ENCODE measurements around the gene PCDH9. TPM values are rescaled to one million over a fixed set of nuclear protein-coding genes. Genes with fewer than 3 reads are reported as not detected.

The PCDH9 gene
- total RNA-seq, 1 donor from 2014 or later = 0.26 TPM

- TF ChIP-seq, protein P1, sequence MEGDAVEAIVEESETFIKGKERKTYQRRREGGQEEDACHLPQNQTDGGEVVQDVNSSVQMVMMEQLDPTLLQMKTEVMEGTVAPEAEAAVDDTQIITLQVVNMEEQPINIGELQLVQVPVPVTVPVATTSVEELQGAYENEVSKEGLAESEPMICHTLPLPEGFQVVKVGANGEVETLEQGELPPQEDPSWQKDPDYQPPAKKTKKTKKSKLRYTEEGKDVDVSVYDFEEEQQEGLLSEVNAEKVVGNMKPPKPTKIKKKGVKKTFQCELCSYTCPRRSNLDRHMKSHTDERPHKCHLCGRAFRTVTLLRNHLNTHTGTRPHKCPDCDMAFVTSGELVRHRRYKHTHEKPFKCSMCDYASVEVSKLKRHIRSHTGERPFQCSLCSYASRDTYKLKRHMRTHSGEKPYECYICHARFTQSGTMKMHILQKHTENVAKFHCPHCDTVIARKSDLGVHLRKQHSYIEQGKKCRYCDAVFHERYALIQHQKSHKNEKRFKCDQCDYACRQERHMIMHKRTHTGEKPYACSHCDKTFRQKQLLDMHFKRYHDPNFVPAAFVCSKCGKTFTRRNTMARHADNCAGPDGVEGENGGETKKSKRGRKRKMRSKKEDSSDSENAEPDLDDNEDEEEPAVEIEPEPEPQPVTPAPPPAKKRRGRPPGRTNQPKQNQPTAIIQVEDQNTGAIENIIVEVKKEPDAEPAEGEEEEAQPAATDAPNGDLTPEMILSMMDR (IDR thresholded peaks at IDR 0.05; ENCODE audit: insufficient read depth, low read length, severe bottlenecking) = no peak
- Histone ChIP-seq H3K4me3 (ENCODE audit: low read depth, low read length) (no peak overlapping the region), H3K27me3 (ENCODE audit: control insufficient read depth, insufficient read depth, low read length) (no peaks in the 10 kb centered on the region), H3K36me3 (ENCODE audit: control insufficient read depth, insufficient read depth, low read length) (no peaks in the 10 kb centered on the region)
- DNase-seq (ENCODE audit: low read depth) (no peak), FAIRE-seq (no peak)
Observed at GRCh38 chr13:66489172-66489571, 741.0 kb downstream of the PCDH9 start.

GRCh38 chr13:66483712-66484111, 746.4 kb downstream of the PCDH9 start:
- no peak for FAIRE-seq
- Histone ChIP-seq H3K36me3 (ENCODE audit: control insufficient read depth, insufficient read depth, low read length) (no peaks in the 10 kb centered on the region), H3K4me3 (ENCODE audit: low read depth, low read length) (no peak overlapping the region), H3K27me3 (ENCODE audit: control insufficient read depth, insufficient read depth, low read length) (no peaks in the 10 kb centered on the region)
- DNase-seq (ENCODE audit: low read depth) = no peak
- TF ChIP-seq, protein P1 (IDR thresholded peaks at IDR 0.05; ENCODE audit: insufficient read depth, low read length, severe bottlenecking) = no peak

DNA sequence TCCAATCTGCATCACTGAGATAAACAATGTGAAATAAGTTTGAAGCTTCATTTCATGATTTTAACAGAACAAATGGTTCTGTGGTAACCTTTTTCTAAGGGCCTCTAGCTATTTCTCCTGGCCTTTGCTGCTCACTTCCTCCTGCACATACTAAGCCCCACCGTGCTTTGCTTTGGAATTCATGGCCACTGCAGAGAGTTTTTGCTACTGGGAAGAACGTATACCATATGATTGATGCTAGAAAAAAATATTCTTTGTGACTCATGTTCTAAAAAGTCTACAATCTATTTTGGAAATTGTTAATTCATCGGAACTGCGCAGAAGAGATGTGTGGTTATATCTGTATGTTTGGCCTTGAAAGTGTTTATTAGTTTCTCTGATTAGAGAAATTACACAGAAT, 747.3 kb downstream of the PCDH9 start:
- no peak for FAIRE-seq
- no peaks in the 10 kb centered on the region for H3K36me3 ChIP-seq (ENCODE audit: control insufficient read depth, insufficient read depth, low read length)
- TF ChIP-seq, protein P1 (IDR thresholded peaks at IDR 0.05; ENCODE audit: insufficient read depth, low read length, severe bottlenecking) = no peak

GRCh38 chr13:66477816-66478215, 752.3 kb downstream of the PCDH9 start:
- TF ChIP-seq, protein P1 (IDR thresholded peaks at IDR 0.05; ENCODE audit: insufficient read depth, low read length, severe bottlenecking) = no peak
- Histone ChIP-seq H3K4me3 (ENCODE audit: low read depth, low read length) (no peak overlapping the region), H3K27me3 (ENCODE audit: control insufficient read depth, insufficient read depth, low read length) (no peaks in the 10 kb centered on the region), H3K36me3 (ENCODE audit: control insufficient read depth, insufficient read depth, low read length) (no peaks in the 10 kb centered on the region)
- DNase-seq (ENCODE audit: low read depth) = no peak
- no peak for FAIRE-seq

More for the DNA sequence above, 747.3 kb downstream of the PCDH9 start:
- Histone ChIP-seq H3K27me3 (ENCODE audit: control insufficient read depth, insufficient read depth, low read length) (no peaks in the 10 kb centered on the region), H3K4me3 (ENCODE audit: low read depth, low read length) (no peak overlapping the region)
- DNase-seq (ENCODE audit: low read depth) = no peak

GRCh38 chr13:66475061-66475460, 755.1 kb downstream of the PCDH9 start:
- FAIRE-seq = no peak
- no peak for DNase-seq (ENCODE audit: low read depth)
- no peaks in the 10 kb centered on the region for H3K27me3 ChIP-seq (ENCODE audit: control insufficient read depth, insufficient read depth, low read length)
- TF ChIP-seq, protein P1 (IDR thresholded peaks at IDR 0.05; ENCODE audit: insufficient read depth, low read length, severe bottlenecking) = no peak
- no peaks in the 10 kb centered on the region for H3K36me3 ChIP-seq (ENCODE audit: control insufficient read depth, insufficient read depth, low read length)
- H3K4me3 ChIP-seq (ENCODE audit: low read depth, low read length) = no peak overlapping the region

DNA sequence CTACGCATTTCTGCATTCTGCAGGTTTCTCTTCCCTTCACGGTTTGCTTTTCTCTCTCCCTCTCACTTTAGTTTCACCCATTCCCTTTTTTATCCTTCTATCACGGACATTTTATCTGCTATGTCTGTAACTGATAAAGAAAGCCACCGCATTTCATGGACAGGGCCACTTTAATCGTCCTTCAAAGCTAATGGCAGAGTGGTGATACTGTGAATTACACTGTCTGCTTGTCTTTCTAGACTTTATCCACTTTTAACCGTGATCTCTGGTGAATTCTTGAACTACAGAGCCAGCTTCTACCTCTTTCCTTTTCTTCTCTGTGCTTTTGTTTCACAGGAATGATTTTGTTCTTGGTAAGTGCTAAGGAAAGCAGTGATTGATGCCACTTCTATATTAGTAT, 760.4 kb downstream of the PCDH9 start:
- TF ChIP-seq, protein P1 (IDR thresholded peaks at IDR 0.05; ENCODE audit: insufficient read depth, low read length, severe bottlenecking) = no peak
- FAIRE-seq = no peak
- Histone ChIP-seq H3K36me3 (ENCODE audit: control insufficient read depth, insufficient read depth, low read length) (no peaks in the 10 kb centered on the region), H3K27me3 (ENCODE audit: control insufficient read depth, insufficient read depth, low read length) (no peaks in the 10 kb centered on the region), H3K4me3 (ENCODE audit: low read depth, low read length) (no peak overlapping the region)
- no peak for DNase-seq (ENCODE audit: low read depth)

Measured in bronchial epithelial cell (primary cell).